T follicular helper cell (primary cell): Measurements from ENCODE around the gene BHMT.
"Not testable (repeated sequence)": the region's sequence is repeated elsewhere in the genome, so short reads cannot be mapped to it uniquely, and the experiment has no call there.

Experiments
- DNase-seq: peaks from one replicate; pipeline ENCODE4 v3.0.0-alpha.2; 2020; ENCODE audit warnings: low read depth

The BHMT gene

DNA sequence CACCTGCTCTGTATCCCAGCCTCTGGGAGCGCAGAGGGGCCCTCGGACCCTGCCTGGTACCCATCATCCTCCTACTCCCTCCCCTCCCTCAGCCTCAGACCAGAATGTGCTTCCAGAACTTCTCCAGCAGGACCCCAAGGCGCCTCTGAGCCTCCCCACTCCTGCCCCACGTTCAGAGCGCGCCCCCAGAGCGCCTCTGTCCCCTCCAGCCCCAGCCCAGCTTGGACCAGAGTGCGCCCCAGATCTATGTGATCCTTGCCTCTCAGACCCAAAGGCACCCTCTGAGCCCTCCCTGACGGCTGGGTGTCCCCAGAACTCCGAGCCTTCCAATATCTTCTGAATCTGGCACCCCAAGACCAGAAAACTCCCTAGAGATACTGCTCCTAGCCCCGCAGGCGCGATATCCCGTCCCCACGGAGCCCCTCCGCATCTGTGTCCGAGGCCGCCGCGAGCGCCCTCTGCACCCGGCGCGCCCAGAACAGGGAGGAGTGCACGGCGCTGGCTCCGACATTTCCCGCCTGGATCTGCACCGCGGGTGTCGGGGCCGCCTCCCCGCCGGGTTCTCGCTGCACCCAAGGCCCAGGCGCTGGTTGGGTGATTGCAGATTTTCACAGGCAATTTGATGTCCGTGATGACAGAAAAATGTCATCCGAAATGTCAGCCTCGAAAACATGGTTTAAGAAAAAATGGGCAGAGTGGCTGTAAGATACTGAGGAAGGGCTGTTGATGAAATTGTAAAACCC lies 522 bp downstream of the BHMT start:
- DNase-seq = no peak

DNA sequence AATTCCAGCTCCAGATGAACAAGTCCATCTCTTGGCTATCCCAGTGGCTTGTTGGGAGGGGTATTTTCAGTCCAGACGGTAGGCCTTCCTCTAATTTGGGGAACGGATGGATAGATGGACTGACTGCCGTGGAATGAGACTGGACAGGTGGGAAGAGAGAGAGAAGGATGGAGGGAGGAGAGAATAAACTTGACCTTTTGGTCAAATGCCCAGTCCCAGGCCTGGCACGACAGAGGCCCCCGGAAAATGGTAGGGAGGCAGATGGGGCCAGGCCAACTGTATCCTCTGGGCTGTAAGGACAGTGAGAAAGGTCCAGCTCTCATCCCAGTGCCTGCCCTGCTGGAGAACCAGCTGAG lies 1.1 kb downstream of the BHMT start:
- DNase-seq = no peak

DNA sequence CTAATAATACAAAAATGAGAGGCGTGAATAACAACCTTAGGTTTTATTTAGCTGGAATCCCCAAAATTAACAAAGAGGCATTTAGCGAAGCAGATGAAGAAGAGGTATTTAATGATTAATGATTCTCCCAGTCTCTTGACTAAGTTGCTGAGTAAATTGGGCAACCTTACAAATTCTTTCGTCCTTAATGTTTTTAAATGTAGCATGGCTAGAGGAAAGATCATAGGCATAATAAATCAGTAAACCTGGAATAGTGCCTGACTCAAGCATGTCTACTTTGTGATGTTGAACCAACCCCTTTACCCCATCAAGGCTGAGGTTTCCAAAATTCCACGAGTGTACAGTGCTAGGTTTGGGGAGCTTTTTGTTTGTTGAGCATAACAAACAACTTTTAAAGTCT lies 7.9 kb downstream of the BHMT start:
- DNase-seq = no peak

DNA sequence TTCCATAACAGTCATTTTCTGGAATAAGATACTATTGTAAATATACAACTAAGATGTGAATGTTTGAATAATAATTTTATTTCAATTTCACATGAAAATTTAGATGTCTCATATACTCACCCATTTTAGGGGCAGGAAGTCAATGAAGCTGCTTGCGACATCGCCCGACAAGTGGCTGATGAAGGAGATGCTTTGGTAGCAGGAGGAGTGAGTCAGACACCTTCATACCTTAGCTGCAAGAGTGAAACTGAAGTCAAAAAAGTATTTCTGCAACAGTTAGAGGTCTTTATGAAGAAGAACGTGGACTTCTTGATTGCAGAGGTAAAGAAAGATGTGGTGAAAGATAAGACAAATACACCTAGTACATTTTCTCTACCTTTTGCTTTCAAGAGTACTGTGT lies 8.6 kb downstream of the BHMT start:
- no peak for DNase-seq

DNA sequence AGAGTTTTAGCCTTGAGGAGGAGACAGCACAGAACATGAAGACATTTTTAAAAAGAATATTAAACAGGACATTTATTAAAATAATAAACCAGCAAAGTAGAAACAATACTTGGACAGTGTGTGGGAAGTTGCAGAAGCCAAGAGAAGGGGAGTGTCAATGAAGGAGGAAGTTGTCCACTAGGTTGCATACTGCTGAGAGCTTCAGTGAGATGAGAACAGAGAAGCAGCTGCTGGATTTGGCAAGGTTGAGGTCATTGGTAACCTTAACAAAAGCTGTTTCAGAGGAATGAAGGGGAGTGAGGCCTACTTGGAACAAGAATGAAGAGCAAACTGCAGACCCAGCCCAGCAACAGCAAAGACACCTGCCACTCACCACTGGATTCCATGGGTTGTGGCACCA lies 11.4 kb downstream of the BHMT start:
- no peak for DNase-seq

DNA sequence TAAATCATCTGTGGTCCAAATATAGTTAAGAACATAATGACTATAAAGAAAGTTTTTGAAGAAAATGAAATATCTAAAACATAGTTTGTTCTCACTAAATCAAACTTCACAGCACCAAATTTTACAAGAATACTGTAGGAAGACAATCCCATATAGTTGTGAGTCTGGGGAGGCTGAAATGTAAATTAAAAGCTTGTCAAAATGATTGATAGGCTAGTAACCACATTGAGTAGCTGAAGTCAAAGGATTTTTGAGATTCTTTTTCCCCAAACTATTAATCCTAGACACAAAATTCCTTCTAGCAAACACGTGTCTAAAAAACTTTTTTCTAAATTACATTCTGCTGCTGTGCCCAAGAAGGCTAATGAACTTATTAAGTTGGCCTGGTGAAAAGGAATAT lies 13.0 kb downstream of the BHMT start:
- DNase-seq = no peak

DNA sequence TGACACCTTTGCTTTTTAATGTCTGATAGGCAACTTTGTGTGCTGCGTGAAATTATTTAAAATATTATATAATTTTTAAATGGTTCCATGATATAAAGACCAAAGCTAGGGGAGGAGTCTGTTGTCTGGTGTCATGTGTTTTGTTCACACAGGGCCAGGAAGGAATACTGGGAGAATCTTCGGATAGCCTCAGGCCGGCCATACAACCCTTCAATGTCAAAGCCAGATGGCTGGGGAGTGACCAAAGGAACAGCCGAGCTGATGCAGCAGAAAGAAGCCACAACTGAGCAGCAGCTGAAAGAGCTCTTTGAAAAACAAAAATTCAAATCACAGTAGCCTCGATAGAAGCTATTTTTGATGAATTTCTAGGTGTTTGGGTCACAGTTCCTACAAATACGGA lies 19.2 kb downstream of the BHMT start:
- no peak for DNase-seq

DNA sequence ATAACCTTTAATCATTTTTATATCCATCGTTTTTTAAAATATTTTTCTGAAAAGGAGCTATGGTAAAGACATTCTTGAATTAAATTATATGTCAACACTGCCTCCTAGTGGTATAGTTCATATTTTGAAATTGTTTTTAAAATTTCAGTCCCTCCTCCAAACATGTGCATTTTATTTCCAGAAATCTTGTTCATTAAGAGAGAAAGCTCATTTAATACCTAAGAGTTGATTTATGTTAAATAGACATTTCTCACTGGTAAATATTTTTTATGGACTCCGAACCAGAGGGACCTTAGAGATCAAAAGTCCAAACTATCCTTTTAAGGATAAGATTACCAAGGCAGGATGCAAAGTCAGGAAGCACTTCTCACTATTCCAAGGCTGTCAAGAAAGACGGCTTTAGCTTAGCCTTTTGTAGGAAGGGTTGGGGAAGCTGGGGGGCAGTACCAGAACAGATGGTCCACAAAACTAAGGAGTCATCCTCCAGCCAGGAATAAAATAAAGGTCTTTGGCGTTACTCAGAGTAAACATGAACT lies 21.6 kb downstream of the BHMT start:
- DNase-seq = no peak

DNA sequence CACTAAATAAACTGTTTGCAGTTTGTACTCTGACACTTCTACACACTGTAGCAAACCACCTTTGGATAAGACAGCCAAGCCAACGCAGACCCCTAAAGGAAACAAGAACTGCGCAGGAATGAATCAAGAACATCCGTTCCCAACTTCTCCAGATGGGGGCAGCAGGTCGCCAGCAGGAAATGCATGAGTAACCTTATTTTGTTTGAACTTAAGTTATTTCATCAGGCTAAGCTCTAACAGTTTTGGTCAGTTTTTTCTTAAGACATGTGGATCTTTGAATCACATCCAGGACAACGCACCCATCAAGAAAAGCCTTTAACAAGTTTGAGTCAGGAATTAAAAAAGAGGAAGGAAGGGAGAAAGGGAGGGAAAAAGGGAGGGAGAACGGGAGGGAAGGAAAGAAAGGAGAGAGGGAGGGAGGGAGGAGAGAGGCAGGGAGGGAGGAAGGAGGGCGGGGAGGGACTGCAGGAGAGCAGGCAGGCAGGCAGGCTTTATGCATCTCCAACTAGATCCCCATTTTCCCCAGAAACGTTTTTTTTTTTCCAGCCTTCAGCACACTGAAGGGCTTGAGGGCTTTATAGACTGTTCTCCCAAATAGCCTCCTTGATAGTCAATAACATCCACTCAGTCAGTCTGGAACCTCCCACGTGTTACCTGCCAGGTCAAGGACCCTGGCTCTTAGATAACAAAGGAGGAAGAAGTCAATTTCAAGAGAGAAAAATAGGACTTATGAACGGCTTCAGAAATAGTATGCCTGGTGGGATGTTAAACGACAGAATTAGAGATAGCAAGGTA lies 22.2 kb downstream of the BHMT start:
- peak; percentile 40 for DNase-seq

DNA sequence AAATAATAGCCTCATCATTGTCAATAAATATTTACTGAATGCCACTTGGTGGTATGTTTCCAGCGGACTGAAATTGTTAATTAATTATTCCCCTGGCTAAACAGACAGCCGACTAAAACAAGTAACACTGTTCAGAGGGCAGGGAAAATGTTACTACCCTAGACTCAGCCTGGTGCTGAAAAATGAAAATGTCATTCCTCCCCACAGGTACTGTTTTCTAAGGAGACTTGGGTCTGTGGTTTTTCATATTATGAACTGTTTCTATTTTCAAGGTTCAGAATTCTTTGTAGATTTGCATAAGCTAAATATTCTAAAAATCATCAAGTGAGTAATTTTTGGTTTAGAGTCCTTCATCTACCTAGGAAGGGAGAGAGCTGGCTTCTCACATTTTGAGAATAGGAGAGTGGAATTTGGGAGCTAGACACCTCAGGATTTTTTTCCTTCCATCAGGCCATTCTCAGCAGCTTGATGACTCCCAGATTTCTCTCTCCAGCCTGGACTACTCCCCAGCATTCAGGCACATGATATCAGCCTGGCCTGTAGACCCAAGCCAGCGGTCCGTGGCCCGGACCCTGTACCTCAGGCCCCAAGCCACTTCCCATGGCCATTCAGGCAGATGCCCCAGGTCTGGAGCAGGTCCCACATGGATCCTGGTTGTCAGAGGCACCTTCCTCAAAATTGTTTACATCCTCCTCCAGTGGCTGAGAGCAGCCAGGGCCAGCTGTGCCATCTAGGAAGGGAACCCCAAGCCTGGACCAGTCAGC lies 24.4 kb downstream of the BHMT start:
- DNase-seq = no peak

DNA sequence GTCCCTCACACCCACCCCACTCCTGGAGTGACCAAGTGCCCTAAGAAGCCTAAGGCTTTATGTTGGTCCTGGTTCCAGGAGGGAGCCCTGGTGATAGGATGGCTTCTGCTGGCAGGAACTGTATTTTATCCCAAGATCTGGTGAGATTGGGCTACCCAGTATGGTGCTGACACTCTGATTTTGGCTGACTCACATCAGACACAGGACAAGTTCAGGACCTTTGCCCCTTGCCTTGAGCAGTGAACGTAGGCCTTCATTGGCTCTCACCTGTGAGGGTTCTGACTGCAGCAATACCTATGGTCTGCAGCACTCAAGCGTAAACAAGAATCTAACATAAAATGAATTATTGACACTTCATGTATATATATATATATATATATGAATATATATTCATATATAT lies 25.0 kb downstream of the BHMT start:
- no peak for DNase-seq

DNA sequence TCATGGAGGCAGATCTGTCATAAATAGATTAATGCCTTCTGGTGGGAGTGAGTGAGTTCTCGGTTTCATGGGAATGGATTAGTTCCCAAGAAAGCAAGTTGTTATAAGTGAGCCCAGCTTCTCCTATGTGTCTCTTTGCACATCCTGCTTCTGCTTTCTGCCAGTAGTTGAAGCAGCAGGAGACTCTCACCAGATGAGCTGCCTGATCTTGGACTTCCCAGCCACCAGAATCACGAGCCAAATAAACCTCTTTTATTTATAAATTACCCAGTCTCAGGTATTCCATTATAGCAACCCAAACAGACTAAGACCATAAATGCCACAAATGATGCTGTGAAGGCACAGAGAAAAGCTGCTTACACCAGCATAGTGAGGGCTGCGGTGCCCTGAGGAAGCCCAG lies 28.9 kb downstream of the BHMT start:
- DNase-seq = no peak

DNA sequence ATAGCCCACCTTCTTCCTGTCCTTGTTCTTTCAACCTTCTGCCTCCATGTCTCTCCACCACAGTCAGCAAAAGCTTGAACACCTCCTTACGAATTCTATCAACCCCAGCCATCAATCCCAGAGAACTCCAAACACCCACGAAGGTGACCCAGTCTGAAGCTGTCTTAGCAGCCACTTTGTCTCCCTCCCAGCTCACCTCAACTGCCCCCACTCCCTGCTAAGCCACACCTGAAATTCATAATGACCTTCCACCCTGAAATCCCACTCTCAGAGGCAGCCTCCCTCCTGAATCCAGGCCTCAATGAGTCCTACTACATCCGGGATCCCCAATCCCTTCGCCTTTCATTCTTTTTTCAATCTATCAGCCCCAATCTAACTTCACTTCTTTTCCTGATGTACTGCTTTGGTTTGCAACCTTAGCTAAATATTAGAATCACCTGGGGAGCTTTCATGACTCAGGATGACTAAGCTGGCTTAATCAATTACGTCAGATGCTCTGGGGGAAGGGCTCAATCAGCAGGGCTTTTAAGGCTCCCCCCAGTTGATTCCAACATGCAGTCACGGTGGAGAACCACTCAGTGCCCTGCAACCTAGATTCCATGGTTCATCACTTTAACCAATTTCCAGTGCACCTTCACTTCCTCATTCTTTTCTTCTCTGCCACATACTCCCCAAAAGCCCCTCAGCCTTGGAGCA lies 32.2 kb downstream of the BHMT start:
- DNase-seq = no peak

DNA sequence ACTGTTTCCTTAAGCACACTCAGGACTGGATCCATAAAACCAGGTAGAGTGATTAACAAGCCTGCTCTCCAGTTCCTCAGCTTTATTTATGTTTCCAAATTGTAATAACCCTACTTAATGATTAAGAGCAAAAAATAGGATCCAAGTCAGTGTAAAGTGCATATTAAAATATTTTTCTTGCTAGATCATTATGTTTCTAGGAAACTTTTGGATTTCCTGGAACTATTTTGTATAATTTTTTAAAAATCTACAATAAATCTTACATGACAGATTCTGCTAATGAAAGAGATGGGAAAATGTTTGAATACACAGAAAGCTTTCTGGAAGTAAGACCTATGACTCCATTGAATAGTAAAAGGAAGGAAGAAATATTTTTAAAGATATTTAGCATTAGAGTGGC lies 35.5 kb downstream of the BHMT start:
- DNase-seq = no peak

DNA sequence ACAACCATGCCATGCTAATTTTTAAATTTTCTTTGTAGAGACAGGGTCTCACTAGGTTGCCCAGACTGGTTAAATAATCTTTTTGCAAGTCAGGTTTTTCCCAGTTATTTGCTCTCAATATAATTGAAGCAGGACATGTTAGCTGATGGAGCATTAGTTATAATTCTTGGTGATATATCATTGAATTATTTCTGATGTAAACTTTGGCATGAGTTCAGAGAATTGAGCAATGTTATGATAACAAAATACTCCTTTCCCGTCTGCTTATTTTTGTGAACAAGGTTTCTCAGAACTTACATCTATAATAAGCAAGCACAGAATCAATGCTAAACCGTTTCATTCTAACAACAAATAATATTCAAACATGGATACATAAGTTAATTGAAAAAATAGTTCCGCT lies 37.8 kb downstream of the BHMT start:
- DNase-seq = no peak

DNA sequence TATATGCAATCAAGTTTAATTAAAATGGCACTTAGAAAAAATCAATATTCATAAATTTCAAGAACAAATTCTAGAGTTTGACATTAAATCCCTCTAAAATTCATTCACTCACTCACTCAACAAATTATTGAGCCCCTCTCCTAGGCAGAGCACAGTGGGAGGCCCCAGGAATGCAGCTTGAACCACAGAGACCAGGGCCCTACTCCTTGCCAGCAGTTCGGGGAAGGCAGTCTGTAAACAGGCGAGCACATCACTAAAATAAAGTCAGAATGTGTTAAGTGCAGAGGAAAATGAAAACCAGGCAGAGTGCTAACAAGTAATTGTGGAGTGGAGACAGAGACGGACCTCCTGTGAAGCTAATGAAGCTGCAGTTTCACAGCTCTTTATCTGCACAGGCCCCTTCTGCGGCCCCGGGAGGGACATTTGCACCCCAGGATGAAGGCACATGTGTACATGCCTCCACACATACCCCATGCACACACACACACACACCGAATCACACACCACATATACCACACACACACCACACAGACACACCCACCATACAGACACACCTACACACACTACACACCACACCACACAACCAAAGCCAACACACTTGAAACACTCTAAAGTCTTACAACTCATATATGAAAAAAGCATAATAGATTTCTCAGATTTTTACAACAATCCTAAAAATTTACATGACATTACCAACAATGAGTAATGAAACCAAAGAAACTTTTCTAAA lies 40.5 kb downstream of the BHMT start:
- DNase-seq = no peak

DNA sequence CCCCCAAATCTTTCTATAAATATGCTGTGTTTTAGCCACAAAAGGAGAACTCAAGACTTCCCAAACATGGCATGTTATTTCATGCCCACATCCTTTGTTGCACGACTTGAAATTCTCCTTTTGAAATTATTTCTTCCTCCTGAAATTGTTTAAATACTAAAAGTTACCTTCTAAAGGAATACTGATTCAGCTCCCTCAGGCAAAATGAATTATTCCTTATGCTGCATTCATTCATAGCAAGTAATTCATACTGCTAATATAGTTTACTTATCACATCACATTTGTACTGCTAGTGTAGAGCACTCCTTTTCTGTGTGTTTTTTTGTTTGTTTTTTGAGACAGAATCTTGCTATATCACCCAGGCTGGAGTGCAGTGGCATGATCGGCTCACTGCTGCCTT lies 45.7 kb downstream of the BHMT start:
- no peak for DNase-seq

DNA sequence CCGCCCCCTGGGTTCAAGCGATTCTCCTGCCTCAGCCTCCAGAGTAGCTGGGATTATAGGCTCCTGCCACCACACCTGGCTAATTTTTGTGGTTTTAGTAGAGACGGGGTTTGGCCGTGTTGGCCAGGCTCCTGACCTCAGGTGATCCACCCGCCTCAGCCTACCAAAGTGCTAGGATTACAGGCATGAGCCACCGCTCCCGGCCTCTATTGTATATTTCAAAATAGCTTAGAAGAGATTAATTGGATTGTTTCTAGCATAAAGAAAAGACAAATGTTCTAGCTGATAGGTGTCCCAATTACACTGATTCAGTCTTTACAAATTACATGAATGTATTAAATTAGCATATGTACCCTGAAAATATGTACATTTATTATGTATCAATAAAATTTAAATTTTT lies 50.0 kb downstream of the BHMT start:
- DNase-seq = not testable (repeated sequence)

DNA sequence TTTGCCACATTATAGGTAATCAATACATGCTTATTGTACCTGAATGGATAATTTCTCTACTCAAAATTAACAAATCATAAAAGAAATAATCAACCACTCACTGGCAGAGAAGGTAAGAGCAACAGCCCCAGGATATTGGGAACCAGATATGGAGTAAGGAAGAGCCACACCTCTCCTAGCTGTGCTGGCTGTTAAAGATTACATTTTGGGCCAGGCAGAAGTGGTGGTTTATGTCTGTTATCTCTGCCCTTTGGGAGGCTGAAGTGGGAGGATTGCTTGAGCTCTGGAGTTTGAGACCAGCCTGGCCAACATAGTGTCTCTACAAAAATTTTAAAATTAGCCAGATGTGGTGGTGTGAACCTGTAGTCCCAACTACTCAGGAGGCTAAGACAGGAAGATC lies 56.4 kb downstream of the BHMT start:
- DNase-seq = no peak

DNA sequence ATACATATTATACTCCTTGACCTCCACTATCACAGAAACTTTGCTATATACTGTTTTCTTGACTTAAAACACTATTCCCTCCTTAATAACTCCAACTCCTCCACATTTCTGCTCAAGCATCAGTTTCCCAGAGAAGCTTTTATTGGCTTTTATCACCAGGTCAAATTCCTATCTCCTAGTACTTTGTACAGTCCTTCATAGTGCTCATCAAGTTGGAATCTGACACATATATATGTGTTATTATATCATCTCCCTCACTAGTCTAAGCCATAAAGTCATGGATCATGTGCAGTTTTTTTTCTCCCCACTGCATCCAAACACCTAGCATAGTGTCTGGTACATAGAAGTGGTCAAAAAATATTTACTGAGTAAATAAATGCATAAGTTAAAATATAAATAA lies 59.1 kb downstream of the BHMT start:
- DNase-seq = no peak

DNA sequence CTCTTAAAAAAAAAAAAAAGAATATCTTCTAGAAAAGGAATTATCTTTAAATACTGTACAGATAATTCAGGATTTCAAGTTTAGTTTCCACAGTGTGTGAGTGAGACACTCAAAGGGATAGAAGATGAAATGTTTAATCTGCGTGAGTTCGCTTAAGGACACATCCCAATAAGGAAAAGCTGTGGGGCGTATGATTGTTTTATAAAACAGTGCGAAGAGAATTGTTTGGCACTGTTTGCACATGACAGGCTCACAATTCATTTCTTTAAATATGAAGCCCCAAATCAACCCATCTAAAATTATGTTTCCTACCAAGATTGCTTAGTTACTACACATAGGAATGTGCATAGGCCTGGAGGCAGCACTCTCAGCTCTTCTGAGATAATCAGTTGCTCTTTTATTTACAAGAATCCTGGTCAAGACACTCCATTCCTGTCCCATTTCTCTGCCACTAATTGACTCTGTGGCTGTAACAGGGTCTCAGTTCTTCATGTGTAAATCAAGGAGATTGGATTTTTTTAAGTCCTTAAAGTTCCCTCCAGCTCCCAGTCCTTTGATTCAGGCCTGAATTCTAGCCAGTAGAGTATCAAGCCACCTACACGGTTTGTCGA lies 60.1 kb downstream of the BHMT start:
- no peak for DNase-seq
